AG04450 (cell line): Measurements from ENCODE around the gene CCSER1. TPM values are rescaled to one million over a fixed set of nuclear protein-coding genes. Genes with fewer than 3 reads are reported as not detected.

ENCODE experiments used
- CTCF ChIA-PET: fragments of 300-600, 350-600 bp; formaldehyde crosslinking; extraction: SDS; loops from one replicate; lab custom pipeline; 2022; ENCODE audit warnings: antibody characterized with exemption, inconsistent platforms; lab: Charles Lee
- POLR2A ChIA-PET: fragments of 350-600 bp; formaldehyde crosslinking; extraction: SDS; loops from one replicate; lab custom pipeline; 2021; ENCODE audit warnings: antibody characterized with exemption, inconsistent platforms; lab: Yijun Ruan, JAX
- DNase-seq: peaks from one replicate; pipeline ENCODE4 v3.0.0-alpha.2; 2011; ENCODE audit warnings: low read depth, low spot score
- H3K27ac ChIP-seq: one replicate; pipeline ENCODE4 v1.5.1; 2012; ENCODE audit warnings: low read depth, low read length, control low read depth
- H3K27me3 ChIP-seq: one replicate; pipeline ENCODE4 v1.6.0; 2012; ENCODE audit warnings: low read length; ENCODE audit not compliant: control insufficient read depth, insufficient read depth
- H3K4me3 ChIP-seq: 2 replicates; pipeline ENCODE4 v1.5.1; 2011; ENCODE audit warnings: mild to moderate bottlenecking, low read depth, low read length, control low read depth
- H3K9me3 ChIP-seq: 2 replicates; pipeline ENCODE4 v1.5.1; 2012; ENCODE audit warnings: low read length; ENCODE audit not compliant: control insufficient read depth, insufficient read depth
- polyA plus RNA-seq: library from polyadenylated mRNA; depleted of rRNA; stranded (reverse); fragments of >200 nt; gene quantifications from 2 replicates; pipeline ENCODE4 v1.2.3, GENCODE V29; 2011
- TF ChIP-seq, protein P1 (sequence below): IDR thresholded peaks from 2 replicates; pipeline ENCODE4 v1.5.1; 2011; ENCODE audit warnings: low read depth, low read length, control low read depth, inconsistent platforms

CCSER1 gene
- polyA plus RNA-seq, 1 experiment, result not detected

DNA sequence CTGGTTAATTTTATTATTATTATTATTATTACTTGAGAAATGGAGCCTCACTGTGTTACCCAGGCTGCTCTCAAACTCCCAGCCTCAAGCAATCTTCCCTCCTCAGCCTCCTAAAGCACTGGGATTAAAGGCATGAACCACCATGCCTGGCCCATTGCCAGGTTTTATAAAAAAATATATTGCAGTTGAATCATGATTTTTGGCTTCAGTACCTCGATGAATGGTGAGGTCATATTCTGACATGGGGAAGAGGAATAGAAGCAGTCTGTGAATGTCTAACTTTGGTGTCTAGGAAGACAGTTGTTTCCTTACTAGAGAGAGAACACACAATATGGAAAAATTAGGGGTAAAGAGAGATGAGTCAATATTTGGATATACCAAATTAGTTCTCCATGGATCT is 32.0 kb downstream of the CCSER1 start:
- Histone ChIP-seq H3K4me3 (no peak overlapping the region), H3K9me3 (peaks cover 5% of the 10 kb centered on the region; the same call in 1 of the 2 replicates), H3K27ac (no peak overlapping the region), H3K27me3 (no peaks in the 10 kb centered on the region)
- CTCF ChIA-PET, result no interaction called here
- TF ChIP-seq, protein P1, sequence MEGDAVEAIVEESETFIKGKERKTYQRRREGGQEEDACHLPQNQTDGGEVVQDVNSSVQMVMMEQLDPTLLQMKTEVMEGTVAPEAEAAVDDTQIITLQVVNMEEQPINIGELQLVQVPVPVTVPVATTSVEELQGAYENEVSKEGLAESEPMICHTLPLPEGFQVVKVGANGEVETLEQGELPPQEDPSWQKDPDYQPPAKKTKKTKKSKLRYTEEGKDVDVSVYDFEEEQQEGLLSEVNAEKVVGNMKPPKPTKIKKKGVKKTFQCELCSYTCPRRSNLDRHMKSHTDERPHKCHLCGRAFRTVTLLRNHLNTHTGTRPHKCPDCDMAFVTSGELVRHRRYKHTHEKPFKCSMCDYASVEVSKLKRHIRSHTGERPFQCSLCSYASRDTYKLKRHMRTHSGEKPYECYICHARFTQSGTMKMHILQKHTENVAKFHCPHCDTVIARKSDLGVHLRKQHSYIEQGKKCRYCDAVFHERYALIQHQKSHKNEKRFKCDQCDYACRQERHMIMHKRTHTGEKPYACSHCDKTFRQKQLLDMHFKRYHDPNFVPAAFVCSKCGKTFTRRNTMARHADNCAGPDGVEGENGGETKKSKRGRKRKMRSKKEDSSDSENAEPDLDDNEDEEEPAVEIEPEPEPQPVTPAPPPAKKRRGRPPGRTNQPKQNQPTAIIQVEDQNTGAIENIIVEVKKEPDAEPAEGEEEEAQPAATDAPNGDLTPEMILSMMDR, result no peak
- no peak for DNase-seq
- POLR2A ChIA-PET, result no interaction called here

- Histone ChIP-seq H3K9me3 (peaks cover 5% of the 10 kb centered on the region; the same call in 1 of the 2 replicates), H3K27ac (no peak overlapping the region), H3K27me3 (no peaks in the 10 kb centered on the region), H3K4me3 (no peak overlapping the region)
- DNase-seq, result no peak
- ChIA-PET CTCF (no interaction called here), POLR2A (no interaction called here)
- TF ChIP-seq, protein P1, result no peak
Measured at GRCh38 chr4:90160044-90160443, 32.9 kb downstream of the CCSER1 start.

DNA sequence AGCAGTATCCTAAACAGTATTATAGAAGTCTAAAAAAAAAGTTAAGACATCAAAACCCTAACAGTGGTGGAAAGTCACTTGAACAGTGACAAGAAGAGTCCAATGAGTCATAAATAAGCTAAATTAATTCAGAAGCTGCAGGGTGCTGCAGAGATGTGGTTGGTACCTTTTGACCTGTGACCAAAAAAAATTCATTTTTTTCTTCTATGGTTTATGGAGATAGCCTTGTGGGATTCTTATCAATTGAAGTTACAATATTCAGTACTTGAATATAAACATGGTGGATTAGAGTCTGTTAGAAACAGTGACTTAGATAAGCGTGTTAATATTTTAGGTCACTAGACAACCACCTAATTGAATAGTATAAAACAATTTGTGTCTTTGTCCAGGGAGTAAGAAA is 35.4 kb downstream of the CCSER1 start:
- ChIA-PET CTCF (no interaction called here), POLR2A (no interaction called here)

GRCh38 chr4:90163872-90164271 is 36.7 kb downstream of the CCSER1 start:
- Histone ChIP-seq H3K27me3 (no peaks in the 10 kb centered on the region), H3K27ac (no peak overlapping the region), H3K9me3 (no peaks in the 10 kb centered on the region), H3K4me3 (no peak overlapping the region)
- TF ChIP-seq, protein P1, result no peak
- DNase-seq, result no peak
- ChIA-PET POLR2A (no interaction called here), CTCF (no interaction called here)

More for the DNA sequence above, 35.4 kb downstream of the CCSER1 start:
- Histone ChIP-seq H3K27ac (no peak overlapping the region), H3K9me3 (peaks cover 5% of the 10 kb centered on the region; the same call in 1 of the 2 replicates), H3K4me3 (no peak overlapping the region), H3K27me3 (no peaks in the 10 kb centered on the region)
- no peak for DNase-seq
- TF ChIP-seq, protein P1, result no peak

DNA sequence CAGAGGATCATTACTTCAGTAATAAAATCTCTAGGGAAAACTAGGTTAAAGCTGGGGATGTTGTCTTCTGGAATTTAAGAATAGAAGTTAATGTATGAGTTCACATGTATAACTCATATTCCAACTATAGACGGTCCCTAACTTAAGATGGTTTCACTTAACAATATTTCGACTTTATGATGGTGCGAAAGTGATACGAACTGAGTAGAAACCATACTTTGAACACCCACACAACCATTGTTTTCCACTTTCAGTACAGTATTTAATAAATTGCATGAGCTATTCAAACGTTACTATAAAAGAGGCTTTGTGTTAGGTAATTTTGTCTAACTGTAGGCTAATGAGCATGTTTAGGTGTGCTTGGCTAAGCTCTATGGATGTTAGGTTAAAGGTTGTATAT is 38.7 kb downstream of the CCSER1 start:
- H3K27ac ChIP-seq, result no peak overlapping the region
- H3K9me3 ChIP-seq, result no peaks in the 10 kb centered on the region
- no peak for DNase-seq
- TF ChIP-seq, protein P1, result no peak
- POLR2A ChIA-PET, result no interaction called here
- H3K27me3 ChIP-seq, result no peaks in the 10 kb centered on the region
- H3K4me3 ChIP-seq, result no peak overlapping the region
- CTCF ChIA-PET, result no interaction called here
